GM18526 (cell line): ENCODE results near the gene MSTN.

Source experiments
- POLR2A ChIP-seq: IDR thresholded peaks from 3 replicates; pipeline ENCODE4 v1.6.1; 2011; ENCODE audit not compliant: insufficient read length; ENCODE audit errors: extremely low read depth

Gene MSTN

DNA sequence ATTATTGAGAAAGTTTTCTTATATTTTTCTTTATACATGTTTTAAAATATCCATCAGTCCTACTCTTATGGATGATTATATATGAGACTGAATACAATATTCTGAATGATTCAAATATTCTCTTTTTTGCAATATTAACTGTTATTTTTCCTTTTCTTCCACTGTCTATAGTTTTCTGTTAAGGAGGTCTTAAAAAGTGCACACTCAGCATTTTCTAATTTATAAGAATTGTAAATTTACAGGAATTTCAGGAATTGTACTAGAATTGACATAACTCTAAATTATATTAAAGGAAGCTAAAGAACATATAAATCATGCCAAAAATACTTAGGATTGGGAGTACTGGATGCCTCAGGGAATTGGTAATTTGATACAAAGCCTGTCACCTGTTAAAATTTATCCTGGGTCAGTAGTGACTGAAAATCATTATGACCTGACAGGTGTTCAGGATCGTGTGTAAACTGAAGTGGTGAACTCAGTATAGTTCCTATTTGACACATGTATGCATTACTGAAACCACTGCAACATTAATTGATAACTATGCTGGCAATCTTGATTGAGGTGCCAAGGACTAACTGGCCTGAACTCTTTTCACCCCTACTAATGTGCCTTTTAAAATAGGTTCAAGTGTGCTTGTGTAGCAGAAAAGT lies 30.4 kb downstream of the MSTN start:
- no peak for TF ChIP-seq POLR2A

- TF ChIP-seq POLR2A = no peak
Observed at GRCh38 chr2:190023860-190024259, 38.7 kb downstream of the MSTN start.

DNA sequence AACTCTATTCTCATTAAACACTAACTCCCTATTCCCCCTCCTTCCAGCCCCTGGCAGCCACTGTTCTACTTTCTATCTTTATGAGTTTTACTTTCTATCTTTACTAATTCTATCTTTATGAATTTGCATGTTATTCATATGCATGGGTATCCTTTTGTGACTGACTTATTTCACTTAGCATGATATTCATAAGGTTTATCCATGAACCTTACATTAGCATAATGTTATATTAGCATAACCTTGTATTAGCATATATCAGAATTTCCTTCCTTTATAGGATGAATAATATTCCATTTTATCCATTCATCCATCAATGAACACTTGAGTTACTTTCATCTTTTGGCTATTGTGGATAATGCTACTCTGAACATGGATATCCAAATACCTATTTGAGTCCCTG lies 41.8 kb downstream of the MSTN start:
- TF ChIP-seq POLR2A = no peak

- no peak for TF ChIP-seq POLR2A
Observed at GRCh38 chr2:190017837-190018236, 44.7 kb downstream of the MSTN start.
